K562 (cell line): ENCODE results near the gene ZNRF1.

ENCODE experiments used
- DDX20 ChIP-seq: fragments of 450-650 bp; IDR thresholded peaks from 2 replicates; pipeline ENCODE4 v1.6.1; 2016; ENCODE audit warnings: missing genetic modification characterization, low read depth, mild to moderate bottlenecking, missing compliant biosample characterization, moderate library complexity
- EP300 ChIP-seq: IDR thresholded peaks from 2 replicates; pipeline ENCODE4 v1.6.1; 2012; ENCODE audit warnings: low read length, improper control_type of control experiment
- EZH2 ChIP-seq: IDR thresholded peaks from 2 replicates; pipeline ENCODE4 v1.6.1; 2012; ENCODE audit warnings: low read depth, mild to moderate bottlenecking, inconsistent platforms, low read length, borderline replicate concordance
- POLR2AphosphoS5 ChIP-seq: IDR thresholded peaks from 2 replicates; pipeline ENCODE4 v1.6.1; 2011; ENCODE audit warnings: mild to moderate bottlenecking, low read depth, low read length, moderate library complexity; ENCODE audit not compliant: control insufficient read depth, insufficient read depth
- POU5F1 ChIP-seq: fragments of 150-350 bp; IDR thresholded peaks from 2 replicates; pipeline ENCODE4 v1.6.1; 2014; ENCODE audit warnings: borderline replicate concordance, low read length, low read depth, mild to moderate bottlenecking; ENCODE audit not compliant: partially characterized antibody
- SAP30 ChIP-seq: fragments of 200-600 bp; sonication (generic); IDR thresholded peaks from 2 replicates; pipeline ENCODE4 v1.6.1; 2012; ENCODE audit warnings: borderline replicate concordance, low read depth, mild to moderate bottlenecking, moderate library complexity, low read length, control low read depth, inconsistent platforms; ENCODE audit not compliant: insufficient read depth, poor library complexity, severe bottlenecking
- SP1 ChIP-seq: sonication (generic); formaldehyde crosslinking; IDR thresholded peaks from 2 replicates; pipeline ENCODE4 v1.8.1; 2022; ENCODE audit warnings: mild to moderate bottlenecking, missing genetic modification reagents
- TCF3 ChIP-seq: sonication (generic); formaldehyde crosslinking; IDR thresholded peaks from 2 replicates; pipeline ENCODE4 v1.4.0; 2020; ENCODE audit warnings: mild to moderate bottlenecking, missing genetic modification reagents
- U2AF2 ChIP-seq: fragments of 200-400 bp; formaldehyde crosslinking; optimal IDR thresholded peaks from 2 replicates; pipeline ENCODE3; 2017; ENCODE audit warnings: low read depth, mild to moderate bottlenecking, low read length
- ZNF24 ChIP-seq: fragments of 450-650 bp; IDR thresholded peaks from 2 replicates; pipeline ENCODE4 v1.6.1; 2016
- ZNF77 ChIP-seq: fragments of 250-450 bp; sonication (Bioruptor Pico); IDR thresholded peaks from 2 replicates; pipeline ENCODE4 v1.5.0; 2020
- TF ChIP-seq, protein P1 (sequence below), 2 experiments: fragments of 450-650 bp; formaldehyde crosslinking in 1 of 2; IDR thresholded peaks; 2 replicates each; pipeline versions ENCODE4 v1.4.0 to v1.6.1; 2014 to 2020; ENCODE audit warnings: mild to moderate bottlenecking in 2 of 2, borderline replicate concordance in 1 of 2, low read depth in 1 of 2
- TF ChIP-seq, protein P2 (sequence below), 3 experiments: IDR thresholded peaks in 2 of 3; conservative IDR thresholded peaks in 1 of 3; 2 replicates each; pipeline ENCODE4 v1.5.1; 2011 to 2012; ENCODE audit warnings: low read length in 3 of 3, mild to moderate bottlenecking in 3 of 3, control low read depth in 2 of 3, improper control_type of control experiment in 1 of 3, inconsistent platforms in 1 of 3, low read depth in 1 of 3, mixed read lengths in 1 of 3, moderate library complexity in 1 of 3; ENCODE audit not compliant: insufficient read depth in 2 of 3
- TF ChIP-seq, protein P3 (sequence below): fragments of 250-450 bp; sonication (Bioruptor Pico); IDR thresholded peaks from 2 replicates; pipeline ENCODE4 v1.8.0; 2021; ENCODE audit warnings: moderate library complexity, mild to moderate bottlenecking, inconsistent platforms

DNA sequence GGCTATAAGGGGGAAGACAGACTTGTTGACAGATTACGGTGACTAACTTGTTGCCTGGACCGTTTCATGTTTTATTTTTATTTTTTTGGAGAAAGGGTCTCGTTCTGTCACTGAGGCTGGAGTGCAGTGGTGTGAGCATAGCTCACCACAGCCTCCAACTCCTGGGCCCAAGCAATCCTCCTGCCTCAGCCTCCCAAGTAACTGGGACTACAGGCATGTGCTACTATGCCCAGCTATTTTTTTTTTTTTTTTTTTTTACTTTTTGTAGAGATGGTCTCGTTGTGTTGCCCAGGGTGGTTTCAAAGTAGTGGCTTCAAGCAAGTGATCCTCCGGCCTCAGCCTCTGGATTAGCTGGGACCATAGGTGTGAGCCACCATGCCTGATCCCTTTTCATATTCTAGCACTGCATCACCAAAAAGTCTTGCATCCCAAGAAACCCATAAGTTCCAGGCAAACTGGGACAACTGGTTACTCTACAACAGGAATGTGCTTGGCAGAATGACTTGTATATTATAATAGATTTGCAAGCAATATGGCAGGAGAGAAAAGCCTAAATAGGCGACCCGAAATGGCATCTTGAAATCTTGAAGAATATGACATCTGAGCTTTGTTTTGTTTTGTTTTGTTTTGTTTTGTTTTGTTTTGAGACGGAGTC lies 11.7 kb upstream of the ZNRF1 start:
- no peak for TF ChIP-seq U2AF2
- TF ChIP-seq, protein P1, sequence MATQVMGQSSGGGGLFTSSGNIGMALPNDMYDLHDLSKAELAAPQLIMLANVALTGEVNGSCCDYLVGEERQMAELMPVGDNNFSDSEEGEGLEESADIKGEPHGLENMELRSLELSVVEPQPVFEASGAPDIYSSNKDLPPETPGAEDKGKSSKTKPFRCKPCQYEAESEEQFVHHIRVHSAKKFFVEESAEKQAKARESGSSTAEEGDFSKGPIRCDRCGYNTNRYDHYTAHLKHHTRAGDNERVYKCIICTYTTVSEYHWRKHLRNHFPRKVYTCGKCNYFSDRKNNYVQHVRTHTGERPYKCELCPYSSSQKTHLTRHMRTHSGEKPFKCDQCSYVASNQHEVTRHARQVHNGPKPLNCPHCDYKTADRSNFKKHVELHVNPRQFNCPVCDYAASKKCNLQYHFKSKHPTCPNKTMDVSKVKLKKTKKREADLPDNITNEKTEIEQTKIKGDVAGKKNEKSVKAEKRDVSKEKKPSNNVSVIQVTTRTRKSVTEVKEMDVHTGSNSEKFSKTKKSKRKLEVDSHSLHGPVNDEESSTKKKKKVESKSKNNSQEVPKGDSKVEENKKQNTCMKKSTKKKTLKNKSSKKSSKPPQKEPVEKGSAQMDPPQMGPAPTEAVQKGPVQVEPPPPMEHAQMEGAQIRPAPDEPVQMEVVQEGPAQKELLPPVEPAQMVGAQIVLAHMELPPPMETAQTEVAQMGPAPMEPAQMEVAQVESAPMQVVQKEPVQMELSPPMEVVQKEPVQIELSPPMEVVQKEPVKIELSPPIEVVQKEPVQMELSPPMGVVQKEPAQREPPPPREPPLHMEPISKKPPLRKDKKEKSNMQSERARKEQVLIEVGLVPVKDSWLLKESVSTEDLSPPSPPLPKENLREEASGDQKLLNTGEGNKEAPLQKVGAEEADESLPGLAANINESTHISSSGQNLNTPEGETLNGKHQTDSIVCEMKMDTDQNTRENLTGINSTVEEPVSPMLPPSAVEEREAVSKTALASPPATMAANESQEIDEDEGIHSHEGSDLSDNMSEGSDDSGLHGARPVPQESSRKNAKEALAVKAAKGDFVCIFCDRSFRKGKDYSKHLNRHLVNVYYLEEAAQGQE (IDR thresholded peaks at IDR 0.05; ENCODE audit: borderline replicate concordance), result no peak
- TF ChIP-seq, protein P1 (CRISPR knock-in tag; IDR thresholded peaks at IDR 0.05; ENCODE audit: low read depth), result no peak
- TF ChIP-seq, protein P2, sequence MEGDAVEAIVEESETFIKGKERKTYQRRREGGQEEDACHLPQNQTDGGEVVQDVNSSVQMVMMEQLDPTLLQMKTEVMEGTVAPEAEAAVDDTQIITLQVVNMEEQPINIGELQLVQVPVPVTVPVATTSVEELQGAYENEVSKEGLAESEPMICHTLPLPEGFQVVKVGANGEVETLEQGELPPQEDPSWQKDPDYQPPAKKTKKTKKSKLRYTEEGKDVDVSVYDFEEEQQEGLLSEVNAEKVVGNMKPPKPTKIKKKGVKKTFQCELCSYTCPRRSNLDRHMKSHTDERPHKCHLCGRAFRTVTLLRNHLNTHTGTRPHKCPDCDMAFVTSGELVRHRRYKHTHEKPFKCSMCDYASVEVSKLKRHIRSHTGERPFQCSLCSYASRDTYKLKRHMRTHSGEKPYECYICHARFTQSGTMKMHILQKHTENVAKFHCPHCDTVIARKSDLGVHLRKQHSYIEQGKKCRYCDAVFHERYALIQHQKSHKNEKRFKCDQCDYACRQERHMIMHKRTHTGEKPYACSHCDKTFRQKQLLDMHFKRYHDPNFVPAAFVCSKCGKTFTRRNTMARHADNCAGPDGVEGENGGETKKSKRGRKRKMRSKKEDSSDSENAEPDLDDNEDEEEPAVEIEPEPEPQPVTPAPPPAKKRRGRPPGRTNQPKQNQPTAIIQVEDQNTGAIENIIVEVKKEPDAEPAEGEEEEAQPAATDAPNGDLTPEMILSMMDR (IDR thresholded peaks at IDR 0.05 in 2 of 3, conservative IDR thresholded peaks at IDR 0.05 in 1 of 3; ENCODE audit: insufficient read depth in 2 of 3, low read depth in 1 of 3, low read length in 3 of 3), result no peak
- no peak for TF ChIP-seq ZNF24
- no peak for TF ChIP-seq POU5F1
- no peak for TF ChIP-seq TCF3
- no peak for TF ChIP-seq EZH2
- TF ChIP-seq EP300, result no peak
- TF ChIP-seq SAP30, result no peak
- TF ChIP-seq, protein P3, sequence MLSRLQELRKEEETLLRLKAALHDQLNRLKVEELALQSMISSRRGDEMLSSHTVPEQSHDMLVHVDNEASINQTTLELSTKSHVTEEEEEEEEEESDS (CRISPR knock-in tag), result no peak
- TF ChIP-seq DDX20, result no peak
- no peak for TF ChIP-seq SP1 (CRISPR knock-in tag)
- TF ChIP-seq POLR2AphosphoS5, result no peak
- no peak for TF ChIP-seq ZNF77 (CRISPR knock-in tag)
